HG03175 (cell line): Measurements from ENCODE around the gene RNF144B.
"Not testable (repeated sequence)": the region's sequence is repeated elsewhere in the genome, so short reads cannot be mapped to it uniquely, and the experiment has no call there.

ENCODE experiments used
- ATAC-seq: cut with Tn5 transposase; IDR thresholded peaks from one replicate; pipeline ENCODE4 v1.9.1; 2021; ENCODE audit warnings: mild to moderate bottlenecking, moderate library complexity; ENCODE audit not compliant: unreplicated experiment

The RNF144B gene

DNA sequence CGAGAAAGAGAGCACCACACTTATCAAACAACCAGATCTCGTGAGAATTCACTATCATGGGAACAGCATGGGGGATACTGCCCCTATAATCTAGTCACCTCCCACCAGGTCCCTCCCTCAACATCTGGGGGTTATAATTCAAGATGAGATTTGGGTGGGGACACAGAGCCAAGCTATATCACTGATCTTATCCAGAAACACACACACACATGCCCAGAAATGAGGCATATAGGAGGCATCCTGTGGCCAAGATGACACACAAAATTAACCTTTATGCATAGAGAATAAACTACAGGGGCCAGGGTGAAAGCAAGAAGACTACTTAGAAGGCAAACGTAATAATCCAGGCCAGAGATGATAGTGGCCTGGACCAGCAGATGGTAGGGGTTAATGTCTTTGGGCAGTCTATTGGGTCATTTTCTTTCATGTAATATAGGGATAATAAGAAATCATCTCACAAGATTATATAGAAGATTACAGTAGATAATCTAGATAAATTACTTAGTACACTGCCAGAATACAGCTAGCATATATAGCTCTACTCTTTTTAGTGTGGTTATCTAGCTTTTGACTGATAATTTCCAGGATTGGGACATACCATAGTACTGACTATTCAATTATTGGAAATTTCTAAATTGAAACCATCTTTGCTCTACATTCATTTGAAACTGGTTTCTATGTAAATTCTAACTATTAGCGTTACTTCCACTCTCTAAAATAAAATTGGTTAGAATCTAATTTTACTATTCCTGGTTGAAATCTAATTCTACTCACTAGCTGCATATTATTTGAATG, 20.0 kb downstream of the RNF144B start:
- no peak for ATAC-seq

GRCh38 chr6:18409602-18410001, 22.5 kb downstream of the RNF144B start:
- ATAC-seq: not testable (repeated sequence)

DNA sequence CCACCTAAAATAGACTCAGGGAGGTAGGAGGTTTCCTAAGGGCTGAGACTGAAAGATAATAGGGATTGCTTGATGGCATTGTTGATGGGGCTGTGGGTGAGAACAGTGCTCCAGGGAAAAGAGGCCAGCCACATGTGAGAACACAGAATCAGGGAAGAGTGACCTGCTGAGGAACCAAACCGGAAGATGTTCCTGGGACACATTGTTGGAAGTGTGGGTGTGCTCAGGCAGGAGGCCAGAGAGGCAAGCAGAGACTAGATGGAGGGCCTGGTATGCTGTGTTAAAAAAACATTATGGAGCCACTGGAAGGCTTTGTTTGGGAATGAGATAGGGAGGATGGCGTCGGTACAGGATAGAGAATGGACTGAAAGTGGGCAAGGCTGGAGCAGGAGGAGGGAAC, 23.3 kb downstream of the RNF144B start:
- no peak for ATAC-seq

- no peak for ATAC-seq
These were observed 24.9 kb downstream of the RNF144B start for GRCh38 chr6:18412068-18412467.

DNA sequence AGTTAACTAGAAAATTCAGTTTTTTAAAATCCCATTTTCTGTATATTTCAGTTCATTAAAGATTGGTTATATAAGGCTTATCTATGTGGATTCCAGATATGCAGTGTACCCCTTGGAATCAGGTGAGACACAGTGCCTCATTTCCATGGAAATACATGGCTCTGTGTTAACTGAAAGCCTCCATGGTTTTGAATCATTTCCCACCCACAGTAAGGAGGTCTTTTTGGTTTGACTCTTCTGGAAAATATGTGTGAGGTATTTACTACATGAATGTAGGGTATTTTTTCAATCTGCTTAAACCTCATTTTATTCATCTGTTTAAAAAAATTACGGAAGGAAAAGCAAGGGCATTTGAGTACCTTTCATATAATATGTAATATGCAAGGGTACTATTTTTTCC, 25.5 kb downstream of the RNF144B start:
- ATAC-seq: no peak

- ATAC-seq: no peak
These were observed 26.2 kb downstream of the RNF144B start for GRCh38 chr6:18413381-18413780.

GRCh38 chr6:18414116-18414515, 27.0 kb downstream of the RNF144B start:
- ATAC-seq: no peak

DNA sequence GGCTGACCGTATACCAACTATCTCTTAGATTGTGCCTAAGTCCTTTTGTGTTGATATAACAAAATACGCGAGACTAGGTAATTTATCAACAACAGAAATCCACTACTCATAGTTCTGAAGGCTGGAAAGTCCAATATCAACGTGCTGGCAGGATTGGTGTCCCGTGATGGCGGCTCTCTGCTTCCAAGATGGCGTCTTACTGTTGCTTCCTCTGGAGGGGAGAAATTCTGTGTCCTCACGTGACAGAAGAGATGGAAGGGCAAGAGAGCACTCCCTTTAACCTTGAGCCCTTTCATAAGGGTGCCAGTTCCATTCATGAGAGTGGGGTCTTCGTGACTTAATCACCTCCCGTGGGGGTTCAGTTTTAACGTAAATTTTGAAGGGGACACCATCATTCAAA, 28.1 kb downstream of the RNF144B start:
- ATAC-seq: no peak

DNA sequence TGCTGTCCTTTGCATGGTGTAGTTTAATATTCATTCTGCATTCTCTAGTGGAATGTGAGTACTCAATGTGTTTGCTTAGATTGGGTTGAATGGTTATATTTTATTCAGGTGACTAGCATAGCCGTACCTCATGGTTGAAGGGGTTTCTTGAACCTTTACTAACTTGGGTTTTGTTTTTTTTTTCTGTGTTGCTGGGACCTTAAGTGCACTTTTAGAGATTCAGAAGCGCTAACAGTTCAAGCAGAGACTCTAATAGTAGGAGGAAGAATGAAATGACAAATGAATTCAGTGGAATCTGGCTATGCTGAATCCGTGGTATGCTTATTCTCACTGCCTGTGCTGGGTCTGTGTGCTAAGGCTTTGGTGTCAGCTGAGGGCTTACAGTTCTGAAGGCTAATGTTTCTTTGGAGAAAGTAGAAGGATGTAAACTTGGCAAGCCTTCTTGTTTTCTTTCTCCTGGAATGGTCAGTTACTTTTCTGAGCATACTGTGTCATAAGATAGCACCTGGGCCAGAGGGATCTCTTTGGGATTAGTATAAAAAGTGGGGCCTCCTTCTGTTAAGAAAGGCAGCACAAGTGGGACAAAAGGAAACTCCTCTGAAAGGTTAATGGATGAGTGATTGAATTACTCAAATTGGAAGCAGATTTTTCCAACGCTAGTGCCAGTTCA, 28.7 kb downstream of the RNF144B start:
- no peak for ATAC-seq

GRCh38 chr6:18416341-18416679, 29.2 kb downstream of the RNF144B start:
- ATAC-seq: no peak

- no peak for ATAC-seq
These were observed 33.2 kb downstream of the RNF144B start for GRCh38 chr6:18420328-18420727.

DNA sequence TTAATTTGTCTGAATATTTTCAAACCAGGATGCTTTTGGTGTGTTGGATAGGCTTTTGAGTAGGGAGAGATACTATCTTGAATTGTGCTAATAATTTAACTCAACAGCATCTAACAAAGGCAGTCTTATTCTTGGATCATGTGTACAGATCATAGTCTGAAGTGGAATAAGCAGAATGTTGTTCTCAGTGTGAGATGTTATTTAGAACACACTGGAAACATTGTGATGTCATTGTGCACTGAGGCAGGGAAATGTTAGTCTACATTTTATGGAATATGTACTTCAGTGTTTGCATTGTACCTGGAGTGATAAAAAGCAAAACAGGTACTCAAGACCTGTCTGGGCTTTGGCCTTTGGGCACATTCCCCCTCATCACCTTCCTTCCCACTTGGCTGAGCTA, 35.0 kb downstream of the RNF144B start:
- ATAC-seq: no peak

- no peak for ATAC-seq
These were observed 36.3 kb downstream of the RNF144B start for GRCh38 chr6:18423426-18423825.

GRCh38 chr6:18424201-18424600, 37.1 kb downstream of the RNF144B start:
- no peak for ATAC-seq

GRCh38 chr6:18425218-18425617, 38.1 kb downstream of the RNF144B start:
- no peak for ATAC-seq

DNA sequence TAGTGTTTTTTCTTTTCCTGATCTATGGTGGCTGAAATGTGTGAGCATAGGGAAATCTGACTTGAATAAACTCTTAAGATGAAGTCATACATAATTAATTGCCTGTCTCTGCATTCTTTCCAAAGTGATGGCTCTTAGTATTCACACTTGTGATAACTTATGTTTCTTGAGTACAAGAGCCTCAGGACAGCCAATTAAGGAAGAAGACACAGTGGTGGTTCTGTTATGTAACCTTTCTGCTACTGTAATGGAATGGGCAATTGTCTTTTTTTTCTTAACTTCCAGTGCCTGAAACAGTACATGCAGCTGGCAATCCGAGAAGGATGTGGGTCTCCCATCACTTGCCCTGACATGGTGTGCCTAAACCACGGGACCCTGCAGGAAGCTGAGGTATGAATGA, 40.1 kb downstream of the RNF144B start:
- no peak for ATAC-seq

GRCh38 chr6:18429655-18430297, 42.6 kb downstream of the RNF144B start:
- ATAC-seq: no peak

DNA sequence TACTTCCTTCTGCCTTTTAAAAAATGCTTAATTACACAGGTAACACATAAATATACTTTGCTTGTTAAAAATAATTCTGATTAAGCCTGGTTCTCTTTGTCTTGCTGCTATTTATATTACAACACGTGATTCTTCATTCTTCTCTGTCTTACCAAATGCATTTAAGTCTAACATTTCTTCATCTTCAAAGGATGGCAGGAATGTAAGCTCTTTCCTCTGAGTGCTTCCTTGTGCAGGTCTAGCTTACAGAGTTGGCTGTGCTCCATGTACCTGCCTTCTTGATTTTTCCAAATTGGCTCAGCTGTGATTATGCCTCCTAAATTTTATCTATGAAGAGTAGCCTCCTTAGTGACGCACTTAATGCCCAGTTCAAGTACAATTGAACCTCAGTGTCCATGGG, 44.4 kb downstream of the RNF144B start:
- ATAC-seq: no peak

DNA sequence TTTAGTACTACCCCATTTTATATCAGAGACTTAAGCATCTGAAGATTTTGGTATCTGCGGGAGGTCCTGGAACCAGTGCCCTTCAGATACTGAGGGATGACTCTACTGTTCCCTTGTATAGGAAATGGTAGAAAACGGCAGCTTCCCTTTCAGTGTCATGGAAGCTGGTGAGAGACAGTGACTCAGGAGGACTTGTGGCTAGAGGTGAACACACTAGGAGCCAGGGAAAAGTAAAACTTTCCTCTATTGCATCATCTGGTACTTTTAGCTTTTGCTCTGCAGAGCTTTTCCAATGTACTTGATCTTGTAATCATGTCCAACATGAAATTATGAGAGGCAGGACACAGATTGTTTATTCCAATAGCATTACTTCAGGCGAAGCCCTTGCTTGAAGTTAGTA, 45.0 kb downstream of the RNF144B start:
- no peak for ATAC-seq

- ATAC-seq: no peak
These were observed 45.5 kb downstream of the RNF144B start for GRCh38 chr6:18432619-18433018.

DNA sequence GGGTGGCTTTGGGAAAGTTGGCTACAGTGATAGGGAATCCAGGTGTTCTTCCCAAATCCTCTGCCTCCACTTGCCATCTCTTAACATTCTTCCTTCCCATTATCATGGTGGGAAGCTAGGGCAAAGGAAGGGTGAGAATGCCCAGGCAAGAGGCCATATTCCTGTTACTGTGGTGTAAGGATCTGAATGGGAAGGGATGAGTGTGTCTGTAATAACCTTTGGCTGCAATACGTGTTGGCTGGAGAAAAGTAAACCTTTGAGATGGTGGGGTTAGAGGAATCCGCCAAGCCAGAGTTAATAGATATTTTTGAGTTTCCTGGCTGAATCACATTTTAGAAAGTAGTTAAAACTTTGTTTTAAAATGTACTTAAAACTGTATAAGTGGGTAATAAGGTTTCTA, 45.9 kb downstream of the RNF144B start:
- ATAC-seq: no peak

GRCh38 chr6:18436341-18436740, 49.2 kb downstream of the RNF144B start:
- no peak for ATAC-seq
